GM12878 (cell line): ENCODE results near the gene FLT1.

Experiments used
- CEBPZ ChIP-seq: fragments of 150-350 bp; IDR thresholded peaks from 2 replicates; pipeline ENCODE4 v1.6.1; 2016; ENCODE audit warnings: low read depth, low read length
- CHD1 ChIP-seq: IDR thresholded peaks from 2 replicates; pipeline ENCODE4 v1.6.1; 2012; ENCODE audit warnings: low read depth, low read length, improper control_type of control experiment
- CTCF ChIP-seq, 3 experiments: IDR thresholded peaks in 2 of 3; conservative IDR thresholded peaks in 1 of 3; 2 replicates each; pipeline ENCODE4 v1.5.1; 2011; ENCODE audit warnings: low read depth in 3 of 3, low read length in 3 of 3, mild to moderate bottlenecking in 3 of 3, control low read depth in 2 of 3, moderate library complexity in 2 of 3, inconsistent platforms in 1 of 3, mixed read lengths in 1 of 3; ENCODE audit not compliant: control insufficient read depth in 2 of 3, insufficient read depth in 1 of 3; ENCODE audit errors: extremely low read depth in 1 of 3
- MXI1 ChIP-seq: fragments of 150-350 bp; IDR thresholded peaks from 2 replicates; pipeline ENCODE4 v1.6.1; 2011; ENCODE audit warnings: low read depth, mild to moderate bottlenecking, inconsistent platforms, low read length, improper control_type of control experiment
- NFXL1 ChIP-seq: fragments of 450-650 bp; IDR thresholded peaks from 2 replicates; pipeline ENCODE4 v1.6.1; 2017; ENCODE audit warnings: antibody characterized with exemption, mild to moderate bottlenecking, borderline replicate concordance
- POLR2A ChIP-seq: IDR thresholded peaks from 2 replicates; pipeline ENCODE4 v1.6.1; 2011; ENCODE audit warnings: low read depth, mild to moderate bottlenecking, low read length
- SIN3A ChIP-seq: IDR thresholded peaks from 2 replicates; pipeline ENCODE4 v1.6.1; 2012; ENCODE audit warnings: low read depth, low read length, improper control_type of control experiment
- TF ChIP-seq, protein P1 (sequence below): fragments of 450-650 bp; formaldehyde crosslinking; IDR thresholded peaks from 2 replicates; pipeline ENCODE4 v1.4.0; 2020; ENCODE audit warnings: mild to moderate bottlenecking, moderate library complexity

DNA sequence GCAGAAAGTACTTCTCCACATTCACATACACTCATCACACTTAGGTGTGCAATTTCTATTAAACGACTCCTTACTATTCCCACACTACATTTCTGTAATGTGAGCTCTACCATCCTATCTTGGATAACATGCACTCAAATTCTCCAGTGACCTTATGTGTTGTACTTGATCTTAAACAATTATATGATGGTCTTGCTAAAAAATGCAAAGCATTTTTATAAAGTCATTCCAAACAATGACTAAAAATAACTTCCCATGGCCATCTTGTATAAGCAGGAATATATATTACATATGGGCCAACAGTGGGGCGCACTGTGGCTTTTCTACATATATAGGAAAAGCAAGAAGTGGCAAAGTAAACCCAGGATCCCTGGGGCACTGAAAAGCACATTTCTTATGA lies 155.5 kb downstream of the FLT1 start:
- no peak for TF ChIP-seq CTCF (IDR thresholded peaks at IDR 0.05 in 2 of 3, conservative IDR thresholded peaks at IDR 0.05 in 1 of 3; ENCODE audit: control insufficient read depth in 2 of 3, extremely low read depth in 1 of 3, insufficient read depth in 1 of 3, low read depth in 3 of 3, low read length in 3 of 3)
- TF ChIP-seq, protein P1, sequence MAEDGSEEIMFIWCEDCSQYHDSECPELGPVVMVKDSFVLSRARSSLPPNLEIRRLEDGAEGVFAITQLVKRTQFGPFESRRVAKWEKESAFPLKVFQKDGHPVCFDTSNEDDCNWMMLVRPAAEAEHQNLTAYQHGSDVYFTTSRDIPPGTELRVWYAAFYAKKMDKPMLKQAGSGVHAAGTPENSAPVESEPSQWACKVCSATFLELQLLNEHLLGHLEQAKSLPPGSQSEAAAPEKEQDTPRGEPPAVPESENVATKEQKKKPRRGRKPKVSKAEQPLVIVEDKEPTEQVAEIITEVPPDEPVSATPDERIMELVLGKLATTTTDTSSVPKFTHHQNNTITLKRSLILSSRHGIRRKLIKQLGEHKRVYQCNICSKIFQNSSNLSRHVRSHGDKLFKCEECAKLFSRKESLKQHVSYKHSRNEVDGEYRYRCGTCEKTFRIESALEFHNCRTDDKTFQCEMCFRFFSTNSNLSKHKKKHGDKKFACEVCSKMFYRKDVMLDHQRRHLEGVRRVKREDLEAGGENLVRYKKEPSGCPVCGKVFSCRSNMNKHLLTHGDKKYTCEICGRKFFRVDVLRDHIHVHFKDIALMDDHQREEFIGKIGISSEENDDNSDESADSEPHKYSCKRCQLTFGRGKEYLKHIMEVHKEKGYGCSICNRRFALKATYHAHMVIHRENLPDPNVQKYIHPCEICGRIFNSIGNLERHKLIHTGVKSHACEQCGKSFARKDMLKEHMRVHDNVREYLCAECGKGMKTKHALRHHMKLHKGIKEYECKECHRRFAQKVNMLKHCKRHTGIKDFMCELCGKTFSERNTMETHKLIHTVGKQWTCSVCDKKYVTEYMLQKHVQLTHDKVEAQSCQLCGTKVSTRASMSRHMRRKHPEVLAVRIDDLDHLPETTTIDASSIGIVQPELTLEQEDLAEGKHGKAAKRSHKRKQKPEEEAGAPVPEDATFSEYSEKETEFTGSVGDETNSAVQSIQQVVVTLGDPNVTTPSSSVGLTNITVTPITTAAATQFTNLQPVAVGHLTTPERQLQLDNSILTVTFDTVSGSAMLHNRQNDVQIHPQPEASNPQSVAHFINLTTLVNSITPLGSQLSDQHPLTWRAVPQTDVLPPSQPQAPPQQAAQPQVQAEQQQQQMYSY = no peak
- no peak for TF ChIP-seq POLR2A
- no peak for TF ChIP-seq MXI1
- TF ChIP-seq CHD1 = no peak
- no peak for TF ChIP-seq CEBPZ
- TF ChIP-seq SIN3A = no peak
- no peak for TF ChIP-seq NFXL1
